NCI-H2196 treated with DMSO at 0.1 percent for 48 hours (cell line): ENCODE measurements around the gene ARMS2.

ENCODE experiments used
- DNase-seq: peaks from one replicate; lab custom pipeline; 2025; ENCODE audit not compliant: unreplicated experiment; lab: John Stamatoyannopoulos, UW

ARMS2 gene

DNA sequence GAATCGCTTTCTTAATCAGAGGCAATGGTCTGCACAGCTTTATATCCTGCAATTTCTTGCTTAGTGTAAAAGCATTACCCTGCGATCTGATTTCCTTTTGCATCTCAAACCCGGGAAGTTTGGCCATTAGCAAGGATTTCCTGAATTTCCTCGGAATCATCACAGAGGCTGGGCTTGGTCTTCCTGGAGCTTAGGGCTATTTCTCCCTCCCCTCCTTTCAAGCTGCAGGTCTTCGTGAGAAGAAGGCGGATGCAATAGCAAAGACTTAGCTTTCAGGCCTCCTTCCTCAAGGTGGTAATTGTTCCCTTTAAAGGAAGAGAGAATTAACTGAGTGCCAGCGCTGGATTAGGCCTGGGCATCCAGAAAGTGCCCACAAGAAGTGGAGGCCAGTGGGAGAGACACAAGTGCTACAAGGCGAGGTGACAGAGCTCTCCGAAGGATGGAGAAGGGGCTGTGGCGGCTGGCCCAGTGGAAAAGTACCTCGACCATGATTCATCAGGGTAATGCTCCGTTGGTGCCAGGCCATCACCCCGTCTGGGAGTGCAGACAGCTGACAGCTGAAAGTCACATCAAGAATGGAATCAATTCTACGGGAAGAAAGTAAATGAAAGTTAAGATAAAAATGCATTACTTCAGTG, 4.0 kb upstream of the ARMS2 start:
- no peak for DNase-seq

GRCh38 chr10:122454071-122454470, 382 bp upstream of the ARMS2 start:
- DNase-seq, result no peak

GRCh38 chr10:122455376-122456079, 1.1 kb downstream of the ARMS2 start:
- DNase-seq, result no peak

DNA sequence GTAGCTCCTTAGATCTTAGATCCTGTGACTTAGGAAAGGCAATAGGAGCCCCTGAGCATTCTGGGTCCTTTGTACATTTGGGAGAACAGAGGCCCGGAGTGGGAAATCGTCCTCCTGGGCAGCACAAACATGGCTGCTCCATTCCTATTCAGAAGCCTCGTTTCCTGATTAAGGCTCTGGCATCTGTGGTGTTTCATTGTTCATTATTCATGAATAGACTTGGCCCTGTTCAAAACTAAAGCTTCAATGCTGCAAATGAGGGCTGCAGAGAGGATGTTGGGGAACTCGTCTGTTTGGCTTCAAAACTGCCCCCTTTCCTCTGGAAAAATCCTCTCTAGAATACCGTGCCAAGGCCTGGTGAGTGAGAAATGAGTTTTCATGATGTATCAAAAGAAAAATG, 3.5 kb downstream of the ARMS2 start:
- no peak for DNase-seq

GRCh38 chr10:122458693-122459092, 4.2 kb downstream of the ARMS2 start:
- no peak for DNase-seq

DNA sequence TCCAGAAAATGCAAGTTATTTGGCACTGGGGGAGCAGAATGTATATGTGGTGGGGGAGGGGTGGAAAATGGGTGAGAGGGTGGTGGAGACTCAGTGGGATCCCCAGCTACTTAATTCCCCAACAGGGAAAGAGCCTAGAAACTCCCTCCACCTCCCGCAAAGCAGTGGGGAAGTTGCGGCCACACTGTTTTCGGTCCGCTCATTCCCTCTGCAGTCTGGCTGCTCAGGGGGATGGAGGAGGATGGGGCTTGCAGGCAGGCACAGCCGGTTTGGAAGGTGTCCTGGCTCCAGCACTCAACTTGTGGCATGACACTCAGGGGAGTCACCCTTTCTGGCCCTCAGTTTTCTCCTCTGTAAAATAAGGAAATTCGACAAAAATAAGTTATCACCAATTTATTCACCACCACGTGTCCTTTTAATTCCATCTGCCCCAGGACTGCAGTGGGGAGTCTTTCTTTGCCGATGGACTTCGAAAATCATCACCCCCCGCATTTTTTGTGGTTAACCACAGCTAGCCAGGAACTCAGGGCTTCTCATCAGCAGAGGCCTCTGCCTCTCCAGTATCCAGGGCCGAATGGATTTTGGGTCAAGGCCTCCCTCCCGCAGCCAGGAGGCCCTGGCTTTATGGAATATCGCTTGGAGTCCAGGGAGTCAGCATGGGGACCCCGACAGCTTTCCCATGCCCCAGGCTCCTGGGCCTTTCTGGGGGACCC, 5.3 kb downstream of the ARMS2 start:
- DNase-seq, result no peak

DNA sequence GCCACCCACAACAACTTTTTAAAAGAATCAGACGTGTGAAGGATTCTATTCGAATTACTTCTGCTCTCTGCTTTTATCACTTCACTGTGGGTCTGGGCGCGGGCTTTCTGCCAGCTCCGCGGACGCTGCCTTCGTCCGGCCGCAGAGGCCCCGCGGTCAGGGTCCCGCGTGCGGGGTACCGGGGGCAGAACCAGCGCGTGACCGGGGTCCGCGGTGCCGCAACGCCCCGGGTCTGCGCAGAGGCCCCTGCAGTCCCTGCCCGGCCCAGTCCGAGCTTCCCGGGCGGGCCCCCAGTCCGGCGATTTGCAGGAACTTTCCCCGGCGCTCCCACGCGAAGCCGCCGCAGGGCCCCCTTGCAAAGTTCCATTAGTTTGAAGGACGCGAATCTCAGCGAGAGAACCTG, 6.4 kb downstream of the ARMS2 start:
- DNase-seq, result no peak

DNA sequence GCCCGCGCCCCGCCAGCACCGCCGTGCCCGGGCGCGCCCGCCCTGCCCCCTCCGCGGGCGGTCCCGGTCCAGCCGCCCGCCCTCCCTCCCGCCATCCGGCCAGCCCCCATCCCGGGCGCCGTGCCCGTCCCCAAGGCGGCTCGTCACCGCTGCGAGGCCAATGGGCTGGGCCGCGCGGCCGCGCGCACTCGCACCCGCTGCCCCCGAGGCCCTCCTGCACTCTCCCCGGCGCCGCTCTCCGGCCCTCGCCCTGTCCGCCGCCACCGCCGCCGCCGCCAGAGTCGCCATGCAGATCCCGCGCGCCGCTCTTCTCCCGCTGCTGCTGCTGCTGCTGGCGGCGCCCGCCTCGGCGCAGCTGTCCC, 6.9 kb downstream of the ARMS2 start, which contains the start of gene HTRA1:
Gene HTRA1, plus strand, starts transcription at position 187 of the 362 bp plus-strand sequence. Its CDS starts 100 bp downstream, at position 287.
- peak; percentile 29 for DNase-seq

DNA sequence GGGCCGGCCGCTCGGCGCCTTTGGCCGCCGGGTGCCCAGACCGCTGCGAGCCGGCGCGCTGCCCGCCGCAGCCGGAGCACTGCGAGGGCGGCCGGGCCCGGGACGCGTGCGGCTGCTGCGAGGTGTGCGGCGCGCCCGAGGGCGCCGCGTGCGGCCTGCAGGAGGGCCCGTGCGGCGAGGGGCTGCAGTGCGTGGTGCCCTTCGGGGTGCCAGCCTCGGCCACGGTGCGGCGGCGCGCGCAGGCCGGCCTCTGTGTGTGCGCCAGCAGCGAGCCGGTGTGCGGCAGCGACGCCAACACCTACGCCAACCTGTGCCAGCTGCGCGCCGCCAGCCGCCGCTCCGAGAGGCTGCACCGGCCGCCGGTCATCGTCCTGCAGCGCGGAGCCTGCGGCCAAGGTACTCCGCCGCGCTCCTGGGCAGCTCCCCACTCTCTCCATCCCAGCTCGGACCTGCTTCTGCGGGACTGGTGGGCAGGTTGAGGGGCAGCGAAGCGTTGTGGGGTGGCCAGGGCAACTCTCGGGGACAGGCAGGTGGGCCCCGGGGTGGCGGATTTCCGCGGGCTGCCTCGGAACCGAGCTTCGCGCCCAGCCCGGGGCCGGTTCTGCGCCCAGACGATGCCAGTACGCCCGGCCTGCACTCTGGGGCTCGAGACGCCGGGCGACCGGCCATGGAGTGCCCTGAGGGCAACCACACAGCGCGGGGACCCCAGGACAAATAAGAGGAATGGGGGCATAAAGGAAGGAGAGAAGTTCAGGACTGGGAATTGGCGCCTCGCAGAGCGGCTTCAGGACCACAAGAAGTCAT, 7.5 kb downstream of the ARMS2 start:
- no peak for DNase-seq

DNA sequence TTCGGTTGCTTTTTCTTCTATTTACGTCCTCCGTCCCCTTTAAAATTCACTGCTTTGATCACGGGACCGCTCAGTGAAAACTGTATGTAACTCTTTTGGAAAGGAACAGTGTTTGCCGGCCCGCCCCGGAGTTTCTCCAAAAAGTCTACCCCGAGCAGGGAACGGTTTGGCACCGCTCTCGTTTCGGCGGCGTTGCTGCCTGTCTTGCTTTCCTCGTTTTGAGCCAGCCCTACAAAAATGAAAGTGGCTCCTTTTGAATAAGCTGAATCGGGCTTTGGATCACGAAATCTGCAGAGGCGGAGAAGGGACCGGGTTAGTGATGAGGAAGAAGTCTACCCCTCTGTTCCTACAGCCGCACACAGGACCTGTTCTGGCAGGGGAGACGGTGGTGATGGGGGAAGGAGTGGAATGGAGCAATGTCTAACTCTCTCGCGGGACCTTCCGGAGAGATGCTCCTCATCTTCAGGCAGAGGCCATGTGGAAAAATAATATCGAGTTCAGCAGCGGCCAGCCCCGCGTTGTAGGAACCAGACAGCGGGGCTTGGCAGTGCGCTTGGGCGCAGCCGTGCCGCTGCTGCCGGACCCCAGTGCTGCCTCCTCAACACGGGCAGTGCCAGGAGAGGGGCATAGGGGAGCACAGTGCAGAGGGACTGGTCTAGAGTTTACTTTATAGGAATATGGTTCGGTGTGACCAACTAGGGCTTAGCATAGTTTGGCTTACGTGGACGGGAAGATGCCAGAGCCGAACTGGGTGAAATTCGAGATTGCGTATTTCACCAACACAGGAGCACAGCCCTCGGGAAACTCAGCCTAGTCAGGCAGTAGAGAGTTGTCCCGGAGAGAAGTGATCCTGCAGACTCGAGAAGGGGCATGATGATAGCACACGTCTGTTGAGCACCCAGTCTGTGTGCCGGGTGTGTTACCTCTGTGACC, 8.3 kb downstream of the ARMS2 start:
- no peak for DNase-seq

- no peak for DNase-seq
Observed at GRCh38 chr10:122463466-122464249, 9.2 kb downstream of the ARMS2 start.

- no peak for DNase-seq
Observed at GRCh38 chr10:122464250-122464510, 9.7 kb downstream of the ARMS2 start.

- no peak for DNase-seq
Observed at GRCh38 chr10:122464586-122464985, 10.1 kb downstream of the ARMS2 start.

DNA sequence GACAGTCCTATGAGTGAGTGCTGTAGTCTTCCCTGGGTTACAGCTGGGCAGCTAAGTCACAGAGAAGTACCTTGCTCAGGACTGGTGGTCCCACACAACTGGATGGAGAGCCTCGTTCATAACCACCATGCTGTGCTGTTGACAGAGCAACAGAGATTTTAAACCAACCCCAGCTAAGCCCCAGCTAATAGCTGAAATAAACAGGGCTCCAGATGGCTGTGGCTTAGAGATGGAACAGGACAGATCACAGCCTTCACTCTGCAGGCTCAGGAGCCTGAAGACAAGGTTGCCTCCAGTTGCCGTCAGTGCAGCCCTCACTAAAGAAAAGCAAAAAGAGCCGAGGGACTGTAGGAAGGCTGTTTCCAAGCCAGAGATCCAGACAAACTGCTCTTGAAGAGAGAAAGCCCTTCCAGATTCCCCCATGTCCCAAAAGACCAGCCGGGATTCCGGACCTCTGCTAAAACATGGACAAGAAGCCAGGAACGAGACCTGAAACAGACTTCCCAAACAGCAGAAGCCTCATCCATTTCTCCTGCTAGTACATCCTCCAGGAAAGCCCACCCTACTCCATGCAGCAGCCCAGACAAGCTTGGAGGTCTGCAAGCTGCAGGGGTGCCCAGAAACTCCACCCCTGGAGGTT, 11.1 kb downstream of the ARMS2 start:
- DNase-seq, result no peak

DNA sequence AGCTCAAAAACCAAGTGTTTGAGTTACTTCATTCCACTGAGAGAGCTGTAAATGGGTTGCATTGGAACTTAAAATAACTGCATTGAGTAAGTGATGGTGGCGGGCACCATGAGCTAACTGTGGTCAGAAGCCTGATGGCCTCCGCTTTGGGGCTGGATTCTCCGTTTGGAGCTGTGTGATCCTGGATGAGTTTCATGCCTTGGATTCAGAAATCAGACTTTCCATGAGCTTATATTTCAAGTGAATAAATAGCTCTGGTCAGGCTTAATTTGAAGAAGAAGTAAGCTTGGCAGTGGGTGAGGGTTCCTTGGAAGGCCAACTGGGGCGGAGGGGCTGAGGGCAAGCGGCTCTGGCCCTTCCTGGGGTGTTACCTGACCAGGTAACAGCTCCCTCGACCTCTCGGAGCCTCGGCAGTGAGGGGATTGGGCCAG, 12.5 kb downstream of the ARMS2 start:
- no peak for DNase-seq

DNA sequence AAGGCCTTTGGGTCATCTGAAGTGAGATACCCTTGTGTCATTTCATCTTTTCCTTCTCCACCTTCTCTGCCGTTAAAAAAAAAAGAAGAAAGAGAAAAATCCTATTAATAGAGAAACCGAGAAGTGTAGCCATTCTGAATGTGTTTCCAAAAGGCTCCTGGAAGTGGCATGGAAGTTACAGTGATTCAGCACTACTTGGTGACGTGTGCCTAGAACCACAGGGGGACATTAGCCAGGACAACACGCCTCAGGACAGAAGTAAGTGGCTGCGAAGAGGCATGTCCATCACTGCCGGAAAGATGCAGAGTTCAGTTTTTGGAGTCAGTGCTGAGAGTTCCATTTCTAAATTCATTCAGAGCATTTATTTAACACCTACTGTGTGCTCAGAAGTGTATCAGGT, 13.2 kb downstream of the ARMS2 start:
- no peak for DNase-seq

DNA sequence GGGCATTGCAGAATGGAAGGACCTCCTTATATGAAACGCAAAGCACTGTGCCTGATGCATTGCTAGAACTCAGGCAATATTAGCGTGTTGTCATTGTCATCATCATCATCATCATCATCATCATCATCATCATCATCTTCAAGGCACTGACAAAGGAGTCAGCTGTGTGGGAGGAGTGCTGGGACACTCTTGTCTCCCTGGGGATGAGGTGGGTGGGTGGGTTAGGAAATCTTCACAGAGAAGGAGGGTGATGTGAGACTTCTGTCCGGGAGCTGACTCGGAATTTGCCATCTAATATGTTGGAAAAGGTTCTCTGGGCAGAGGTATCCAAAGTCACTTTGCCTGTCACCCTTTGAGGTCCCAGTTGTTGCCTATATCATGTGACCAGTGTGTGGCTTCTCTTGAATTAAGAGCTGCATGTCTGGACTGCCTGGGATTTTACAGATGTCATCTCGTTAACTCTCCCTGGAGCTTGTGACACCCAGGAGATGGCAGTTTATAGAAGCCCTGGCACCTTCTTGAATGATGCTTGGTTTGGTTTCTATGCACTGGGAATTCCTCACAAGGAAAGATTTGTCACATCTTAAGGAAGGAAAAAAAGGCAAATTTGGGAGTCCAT, 14.0 kb downstream of the ARMS2 start:
- DNase-seq, result no peak

DNA sequence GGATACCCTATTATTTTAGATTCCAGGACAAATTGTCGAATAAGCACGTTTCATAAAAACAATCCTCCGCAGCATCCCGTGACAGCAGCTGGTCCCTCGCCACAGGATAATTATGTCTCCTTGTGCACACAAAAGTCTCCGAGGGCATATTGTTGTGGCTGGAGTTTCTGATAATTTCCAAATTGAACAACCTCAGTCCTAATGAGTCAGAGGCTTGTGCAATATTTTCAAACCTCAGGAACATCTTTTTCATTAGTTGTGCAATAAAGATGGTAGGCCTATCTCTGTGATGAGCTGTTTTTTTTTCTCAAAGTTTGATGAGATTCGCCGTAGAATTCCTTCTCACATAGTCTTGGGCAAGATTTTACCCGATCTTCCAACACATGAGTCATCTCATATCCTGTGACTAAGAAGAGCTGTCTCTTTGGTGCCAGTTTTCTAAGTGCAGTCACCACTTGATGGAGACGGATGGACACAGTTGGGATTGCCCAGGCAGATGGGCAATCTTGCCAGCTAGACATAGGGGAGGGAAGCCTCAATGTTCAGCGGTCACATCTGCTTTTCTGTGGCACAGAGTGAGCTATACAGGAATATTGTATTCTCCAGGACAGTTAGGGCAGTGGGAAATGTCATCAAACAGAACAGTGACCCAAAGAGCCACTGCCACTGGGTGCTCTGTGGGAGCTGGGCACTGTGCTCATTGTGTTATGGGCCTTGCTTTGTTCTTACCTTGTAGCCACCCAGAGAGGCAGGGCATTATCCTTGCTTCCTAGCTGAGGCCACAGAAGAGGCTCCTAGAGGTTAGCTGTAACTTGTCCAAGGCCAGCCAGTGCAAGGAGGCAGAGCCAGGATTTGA, 14.7 kb downstream of the ARMS2 start:
- DNase-seq, result no peak
